ENCODE results near the gene BABAM1. TPM values are rescaled to one million over a fixed set of nuclear protein-coding genes. Genes with fewer than 3 reads are reported as not detected.

Gene BABAM1
- total and polyA plus RNA-seq, 9 donors, result 37.4 to 99.1 (median 57.9) TPM

DNA sequence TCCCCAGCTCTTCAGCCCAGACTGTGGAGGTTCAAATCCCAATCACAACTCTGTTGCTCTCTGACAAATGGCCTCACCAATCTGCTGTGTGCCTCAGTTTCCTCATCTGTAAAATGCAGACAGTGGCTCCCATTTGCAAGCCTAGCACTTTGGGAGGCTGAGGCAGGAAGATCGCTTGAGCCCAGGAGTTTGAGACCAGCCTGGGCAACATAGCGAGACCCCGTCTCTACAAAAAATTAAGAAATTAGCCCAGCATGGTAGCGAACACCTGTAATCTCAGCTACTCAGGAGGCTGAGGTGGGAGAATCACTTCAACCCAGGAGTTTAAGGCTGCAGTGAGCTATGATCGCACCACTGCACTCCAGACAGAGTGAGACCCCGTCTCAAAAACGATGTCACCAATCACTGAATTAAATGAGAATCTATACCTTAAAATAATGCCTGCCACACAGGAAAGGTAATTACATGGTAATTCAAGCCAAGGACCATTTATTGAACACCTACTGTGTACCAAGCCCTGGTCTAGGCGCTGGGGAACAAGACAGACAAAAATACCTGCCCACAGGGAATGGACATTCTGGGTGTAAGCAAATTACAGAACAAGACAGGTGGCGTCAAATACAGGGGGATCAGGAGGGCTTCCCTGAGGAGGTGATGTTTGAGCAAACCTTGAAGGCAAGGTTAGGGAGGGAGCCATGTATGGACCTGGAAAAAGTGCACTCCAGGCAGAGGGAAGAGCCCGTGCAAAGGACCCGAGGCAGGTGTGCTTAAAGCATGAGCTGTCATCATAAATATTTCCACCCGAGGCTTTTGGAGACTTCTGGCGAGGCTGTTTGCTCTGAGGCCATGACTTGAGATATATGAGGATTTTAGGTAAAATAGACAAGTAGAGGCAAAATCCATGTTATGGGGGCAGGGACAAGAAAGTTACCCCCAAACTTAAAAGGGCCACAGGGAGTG lies 29.2 kb upstream of the BABAM1 start:
- Histone ChIP-seq H3K27me3 (no peaks in the 10 kb centered on the region), H3K4me3 (no peak overlapping the region), H3K9me3 (no peaks in the 10 kb centered on the region), H3K36me3 (no peaks in the 10 kb centered on the region), H3K4me1 (ENCODE audit: insufficient read depth) (peaks cover 4% of the 10 kb centered on the region), H3K27ac (no peak overlapping the region)
- TF ChIP-seq POLR2A (IDR thresholded peaks at IDR 0.05), result no peak
- TF ChIP-seq, protein P1, sequence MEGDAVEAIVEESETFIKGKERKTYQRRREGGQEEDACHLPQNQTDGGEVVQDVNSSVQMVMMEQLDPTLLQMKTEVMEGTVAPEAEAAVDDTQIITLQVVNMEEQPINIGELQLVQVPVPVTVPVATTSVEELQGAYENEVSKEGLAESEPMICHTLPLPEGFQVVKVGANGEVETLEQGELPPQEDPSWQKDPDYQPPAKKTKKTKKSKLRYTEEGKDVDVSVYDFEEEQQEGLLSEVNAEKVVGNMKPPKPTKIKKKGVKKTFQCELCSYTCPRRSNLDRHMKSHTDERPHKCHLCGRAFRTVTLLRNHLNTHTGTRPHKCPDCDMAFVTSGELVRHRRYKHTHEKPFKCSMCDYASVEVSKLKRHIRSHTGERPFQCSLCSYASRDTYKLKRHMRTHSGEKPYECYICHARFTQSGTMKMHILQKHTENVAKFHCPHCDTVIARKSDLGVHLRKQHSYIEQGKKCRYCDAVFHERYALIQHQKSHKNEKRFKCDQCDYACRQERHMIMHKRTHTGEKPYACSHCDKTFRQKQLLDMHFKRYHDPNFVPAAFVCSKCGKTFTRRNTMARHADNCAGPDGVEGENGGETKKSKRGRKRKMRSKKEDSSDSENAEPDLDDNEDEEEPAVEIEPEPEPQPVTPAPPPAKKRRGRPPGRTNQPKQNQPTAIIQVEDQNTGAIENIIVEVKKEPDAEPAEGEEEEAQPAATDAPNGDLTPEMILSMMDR (IDR thresholded peaks at IDR 0.05), result no peak
- no peak for TF ChIP-seq EP300 (IDR thresholded peaks at IDR 0.05)
- DNase-seq, result no peak
- intact Hi-C loops (cut with DNase I), result no loop called here
- 88 to 92% (median 91%) methylated on average over 13 of the region's 13 CpGs for WGBS, 3 donors

DNA sequence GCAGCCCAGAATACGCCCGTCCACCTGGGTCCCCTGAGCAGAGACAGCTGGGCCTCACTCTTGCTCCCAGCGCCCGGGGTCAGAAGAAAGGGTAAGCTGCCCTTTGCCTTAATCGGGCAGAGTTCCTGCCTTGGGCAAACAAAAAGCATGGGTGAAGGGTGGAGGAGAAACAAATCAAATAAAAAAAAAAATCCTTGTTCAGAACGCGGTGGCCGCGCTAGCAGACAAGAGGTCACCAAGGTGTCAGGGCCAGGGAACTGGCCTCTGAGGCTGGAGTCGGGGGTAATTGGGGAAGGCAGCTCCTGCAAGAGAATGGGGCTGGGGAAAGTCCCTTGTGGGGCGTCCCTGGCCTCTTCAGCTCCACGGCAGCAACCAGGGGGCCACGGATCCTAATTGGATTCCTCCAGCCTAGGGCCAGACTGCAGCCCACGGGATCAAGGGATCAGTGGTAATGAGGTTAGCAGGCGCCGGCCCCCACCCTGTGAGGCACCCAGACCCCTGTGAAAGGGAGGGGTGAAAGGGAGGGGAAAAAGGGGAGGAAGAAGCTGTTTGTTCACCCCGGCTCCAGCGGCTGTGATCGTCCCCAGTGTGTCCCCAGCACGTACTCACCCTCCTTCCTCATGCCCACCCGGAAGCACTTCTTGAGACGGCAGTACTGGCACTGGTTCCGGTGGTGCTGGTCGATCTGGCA lies 27.0 kb upstream of the BABAM1 start:
- WGBS, 3 donors, result 65 to 68% (median 66%) methylated on average over 24 of the region's 24 CpGs
- Histone ChIP-seq H3K27me3 (no peaks in the 10 kb centered on the region), H3K4me3 (no peak overlapping the region), H3K9me3 (no peaks in the 10 kb centered on the region), H3K27ac (no peak overlapping the region), H3K36me3 (no peaks in the 10 kb centered on the region), H3K4me1 (ENCODE audit: insufficient read depth) (no peaks in the 10 kb centered on the region)
- DNase-seq, result no peak
- TF ChIP-seq POLR2A (IDR thresholded peaks at IDR 0.05) (no peak), EP300 (IDR thresholded peaks at IDR 0.05) (no peak)
- TF ChIP-seq, protein P1 (IDR thresholded peaks at IDR 0.05), result no peak
- intact Hi-C loops (cut with DNase I), result no loop called here

DNA sequence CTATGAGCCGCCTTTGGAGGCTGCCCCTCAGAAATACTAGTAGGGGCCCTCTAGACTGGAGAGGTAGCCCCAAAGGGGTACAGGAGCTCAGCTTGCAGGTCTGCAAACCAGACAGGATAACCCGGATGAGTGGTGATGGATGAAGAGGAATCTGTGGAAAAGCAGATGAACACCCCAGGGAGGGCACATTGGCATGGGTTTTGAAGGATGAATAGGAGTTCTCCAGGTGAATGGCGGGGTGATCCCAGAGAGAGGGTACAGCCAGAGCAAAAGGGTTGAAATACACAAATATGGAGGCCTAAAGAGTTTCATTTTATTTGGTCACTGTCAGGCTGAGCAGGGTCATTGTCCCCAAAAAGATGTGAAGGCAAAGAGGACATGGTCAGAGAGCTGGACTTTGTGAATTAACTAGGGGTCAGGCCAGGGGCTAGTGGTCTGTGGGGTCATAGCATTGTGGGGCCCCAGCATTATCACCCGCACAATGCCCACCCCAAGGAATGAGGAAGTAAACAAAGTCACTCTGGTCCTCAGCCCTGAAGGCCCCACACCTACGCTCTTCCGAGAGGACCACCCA lies 26.3 kb upstream of the BABAM1 start:
- Histone ChIP-seq H3K27me3 (no peaks in the 10 kb centered on the region), H3K27ac (no peak overlapping the region), H3K4me3 (no peak overlapping the region), H3K4me1 (ENCODE audit: insufficient read depth) (no peaks in the 10 kb centered on the region), H3K9me3 (no peaks in the 10 kb centered on the region), H3K36me3 (no peaks in the 10 kb centered on the region)
- DNase-seq, result no peak
- intact Hi-C loops (cut with DNase I), result no loop called here
- 92 to 96% (median 96%) methylated on average over 6 of the region's 6 CpGs for WGBS, 3 donors
- no peak for TF ChIP-seq POLR2A (IDR thresholded peaks at IDR 0.05)
- TF ChIP-seq EP300 (IDR thresholded peaks at IDR 0.05), result no peak
- TF ChIP-seq, protein P1 (IDR thresholded peaks at IDR 0.05), result no peak

DNA sequence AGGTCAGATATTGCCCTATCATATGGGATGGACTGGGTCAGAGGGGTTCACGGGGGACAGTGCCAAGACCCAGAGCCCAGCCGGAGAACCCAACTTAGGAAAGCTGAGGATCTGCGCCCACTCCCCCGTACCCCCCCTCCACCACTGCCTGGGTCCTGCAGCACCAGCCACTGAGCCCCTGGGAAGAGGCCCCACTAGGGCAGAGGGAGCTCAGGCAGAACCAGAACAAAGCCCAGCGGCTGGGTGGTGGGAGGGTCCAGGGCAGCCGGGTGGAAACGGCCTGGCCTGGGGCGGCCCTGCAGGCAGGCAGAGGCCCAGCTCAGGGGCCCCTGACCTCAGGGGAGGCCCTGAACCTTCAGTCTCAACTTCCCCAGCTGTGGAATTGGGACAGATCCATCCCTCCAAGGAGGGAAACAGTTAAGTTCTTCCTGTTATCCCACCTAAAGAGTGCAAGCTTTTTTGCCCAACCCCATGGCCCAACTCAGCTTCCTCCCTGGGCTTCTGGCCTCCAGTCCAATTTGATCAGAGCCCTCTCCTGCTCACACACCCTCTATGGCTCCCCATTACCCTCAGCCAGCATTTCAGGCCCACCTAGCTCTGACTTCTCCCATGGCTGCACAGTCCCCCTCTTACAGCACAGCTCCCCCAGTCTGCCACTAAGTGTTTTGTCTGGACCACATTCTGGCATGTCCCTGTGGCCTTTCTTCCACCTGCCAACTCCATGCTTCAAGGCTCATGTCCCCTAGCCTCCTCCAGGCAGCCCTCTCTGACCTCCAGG lies 24.6 kb upstream of the BABAM1 start:
- H3K27ac ChIP-seq, result peak overlapping the region in 1 of 2 donors; percentile 15

More for the DNA sequence above, 24.6 kb upstream of the BABAM1 start:
- Histone ChIP-seq H3K36me3 (no peaks in the 10 kb centered on the region), H3K4me3 (no peak overlapping the region), H3K4me1 (ENCODE audit: insufficient read depth) (peaks cover 4% of the 10 kb centered on the region), H3K27me3 (no peaks in the 10 kb centered on the region), H3K9me3 (no peaks in the 10 kb centered on the region)
- TF ChIP-seq EP300 (IDR thresholded peaks at IDR 0.05) (no peak), POLR2A (IDR thresholded peaks at IDR 0.05) (no peak)
- intact Hi-C loops (cut with DNase I), result no loop called here
- no peak for DNase-seq
- WGBS, 3 donors, result 44 to 68% (median 58%) methylated on average over 5 to 8 of the region's 8 CpGs

All from ovary (tissue), 9 donors.